SK-N-SH (cell line): ENCODE results near the gene GULP1. TPM values are rescaled to one million over a fixed set of nuclear protein-coding genes. Genes with fewer than 3 reads are reported as not detected.
A peak's percentile ranks its signal among the peaks of the same experiment; 100 is the strongest.

ENCODE experiments used
- CTCF ChIA-PET: fragments of 300-600, 350-600 bp; formaldehyde crosslinking; extraction: SDS; loops from one replicate; lab custom pipeline; 2021; lab: Yijun Ruan, JAX
- POLR2A ChIA-PET: fragments of 350-600 bp; sonication (Branson Sonifier 250); formaldehyde crosslinking; extraction: SDS; loops from one replicate; lab custom pipeline; 2020; ENCODE audit warnings: antibody characterized with exemption, inconsistent platforms; lab: Yijun Ruan, JAX
- DNase-seq: peaks from one replicate; pipeline ENCODE4 v3.0.0; 2012
- H2AFZ ChIP-seq: fragments of 200-600 bp; sonication (generic); 2 replicates; pipeline ENCODE4 v1.8.1; 2016; ENCODE audit warnings: antibody characterized with exemption, mild to moderate bottlenecking, low read depth
- H3F3A ChIP-seq: fragments of 200-600 bp; sonication (generic); replicated peaks from 2 replicates; pipeline ENCODE3; 2016; ENCODE audit warnings: antibody characterized with exemption, mild to moderate bottlenecking; ENCODE audit not compliant: insufficient read depth
- H3K27ac ChIP-seq, 2 experiments: fragments of 200-500 bp in 1 of 2; fragments of 200-600 bp in 1 of 2; sonication (Bioruptor generic) in 1 of 2; sonication (generic), shearing (Covaris generic) in 1 of 2; 2 replicates each; pipeline versions ENCODE4 v1.5.1 to v1.6.1; 2014 to 2016; ENCODE audit warnings: low read depth in 2 of 2, inconsistent platforms in 1 of 2, low read length in 1 of 2, mild to moderate bottlenecking in 1 of 2, mixed read lengths in 1 of 2
- H3K27me3 ChIP-seq: fragments of 200-600 bp; sonication (generic), shearing (Covaris generic); 2 replicates; pipeline ENCODE4 v1.6.1; 2016; ENCODE audit warnings: mixed run types; ENCODE audit not compliant: insufficient read depth
- H3K36me3 ChIP-seq, 2 experiments: fragments of 200-500 bp in 1 of 2; fragments of 200-600 bp in 1 of 2; sonication (Bioruptor generic) in 1 of 2; sonication (generic) in 1 of 2; replicated peaks in 1 of 2; 2 replicates each; pipeline versions ENCODE3 to v1.5.1; 2014 to 2016; ENCODE audit warnings: low read length in 1 of 2, mild to moderate bottlenecking in 1 of 2; ENCODE audit not compliant: insufficient read depth in 2 of 2, control insufficient read depth in 1 of 2
- H3K4me1 ChIP-seq, 2 experiments: fragments of 200-500 bp in 1 of 2; fragments of 200-600 bp in 1 of 2; sonication (Bioruptor generic) in 1 of 2; sonication (generic), shearing (Covaris generic) in 1 of 2; 2 replicates each; pipeline versions ENCODE4 v1.5.1 to v1.6.1; 2014 to 2016; ENCODE audit warnings: low read depth in 1 of 2, low read length in 1 of 2, mixed run types in 1 of 2; ENCODE audit not compliant: insufficient read depth in 2 of 2, control insufficient read depth in 1 of 2
- H3K4me2 ChIP-seq: fragments of 200-600 bp; sonication (generic), shearing (Covaris generic); 2 replicates; pipeline ENCODE4 v1.6.1; 2017; ENCODE audit warnings: mixed run types
- H3K4me3 ChIP-seq, 2 experiments: fragments of 200-500 bp in 1 of 2; fragments of 200-600 bp in 1 of 2; sonication (Bioruptor generic) in 1 of 2; sonication (generic), shearing (Covaris generic) in 1 of 2; 2 replicates each; pipeline versions ENCODE4 v1.5.1 to v1.8.1; 2014 to 2016; ENCODE audit warnings: low read depth in 2 of 2, inconsistent platforms in 1 of 2, low read length in 1 of 2, mild to moderate bottlenecking in 1 of 2, mixed read lengths in 1 of 2, moderate library complexity in 1 of 2
- H3K79me2 ChIP-seq: fragments of 200-600 bp; sonication (generic); 2 replicates; pipeline ENCODE4 v1.8.1; 2017; ENCODE audit warnings: mild to moderate bottlenecking; ENCODE audit not compliant: insufficient read depth
- H3K9ac ChIP-seq: fragments of 200-600 bp; sonication (generic); 2 replicates; pipeline ENCODE4 v1.6.1; 2017; ENCODE audit warnings: mixed run types
- H3K9me2 ChIP-seq: fragments of 200-600 bp; sonication (generic); 2 replicates; pipeline ENCODE4 v1.6.1; 2017; ENCODE audit warnings: mixed run types
- H3K9me3 ChIP-seq: fragments of 200-600 bp; sonication (generic); 2 replicates; pipeline ENCODE4 v1.6.1; 2017; ENCODE audit warnings: mixed run types, mild to moderate bottlenecking, moderate library complexity
- H4K20me1 ChIP-seq: fragments of 200-600 bp; sonication (generic); 2 replicates; pipeline ENCODE4 v1.6.1; 2017; ENCODE audit warnings: mild to moderate bottlenecking, mixed run types; ENCODE audit not compliant: insufficient read depth
- CHD2 ChIP-seq: fragments of 150-350 bp; IDR thresholded peaks from 2 replicates; pipeline ENCODE4 v1.6.1; 2018; ENCODE audit warnings: low read length; ENCODE audit not compliant: partially characterized antibody
- ELF1 ChIP-seq: IDR thresholded peaks from 2 replicates; pipeline ENCODE4 v1.4.0; 2012
- FOSL2 ChIP-seq: IDR thresholded peaks from 2 replicates; pipeline ENCODE4 v1.4.0; 2012; ENCODE audit warnings: low read depth, mild to moderate bottlenecking, moderate library complexity, borderline replicate concordance
- FOXM1 ChIP-seq: IDR thresholded peaks from 2 replicates; pipeline ENCODE4 v1.4.0; 2012; ENCODE audit warnings: low read depth, mild to moderate bottlenecking
- GABPA ChIP-seq: IDR thresholded peaks from 2 replicates; pipeline ENCODE4 v1.4.0; 2012; ENCODE audit warnings: low read depth, mild to moderate bottlenecking
- MEF2A ChIP-seq: IDR thresholded peaks from 2 replicates; pipeline ENCODE4 v1.4.0; 2012; ENCODE audit warnings: low read depth, borderline replicate concordance
- MXI1 ChIP-seq: IDR thresholded peaks from 2 replicates; pipeline ENCODE4 v1.6.1; 2012; ENCODE audit warnings: mild to moderate bottlenecking, low read depth, low read length, improper control_type of control experiment
- NFIC ChIP-seq: IDR thresholded peaks from 2 replicates; pipeline ENCODE4 v1.4.0; 2012; ENCODE audit warnings: borderline replicate concordance
- NRF1 ChIP-seq: IDR thresholded peaks from 2 replicates; pipeline ENCODE4 v1.6.1; 2012; ENCODE audit warnings: low read depth, mild to moderate bottlenecking, low read length
- POLR2AphosphoS5 ChIP-seq: IDR thresholded peaks from 2 replicates; pipeline ENCODE4 v1.6.1; 2012; ENCODE audit warnings: low read depth, low read length
- RAD21 ChIP-seq: IDR thresholded peaks from 2 replicates; pipeline ENCODE4 v1.6.1; 2012; ENCODE audit warnings: mild to moderate bottlenecking, low read length
- RFX5 ChIP-seq: IDR thresholded peaks from 2 replicates; pipeline ENCODE4 v1.6.1; 2012; ENCODE audit warnings: mild to moderate bottlenecking, improper control_type of control experiment, low read length
- SIN3A ChIP-seq: IDR thresholded peaks from 2 replicates; pipeline ENCODE4 v1.6.1; 2012; ENCODE audit warnings: low read depth, mild to moderate bottlenecking, low read length, moderate library complexity, borderline replicate concordance
- SMC3 ChIP-seq: IDR thresholded peaks from 2 replicates; pipeline ENCODE4 v1.6.1; 2012; ENCODE audit warnings: low read depth, low read length, improper control_type of control experiment
- WGBS: methylation state at CpG from one replicate; pipeline ENCODE4 v1.1.6; 2017; ENCODE audit warnings: low lambda C conversion rate; 5-methylcytosine and 5-hydroxymethylcytosine counted together
- polyA plus RNA-seq, 3 experiments: library from polyadenylated mRNA; depleted of rRNA; stranded (reverse); fragments of >200 nt; gene quantifications; 2 replicates each; pipeline ENCODE4 v1.2.3, GENCODE V29; 2012
- TF ChIP-seq, protein P1 (sequence below): IDR thresholded peaks from 2 replicates; pipeline ENCODE4 v1.4.0; 2012; ENCODE audit warnings: low read depth, borderline replicate concordance
- TF ChIP-seq, protein P2 (sequence below): fragments of 200-600 bp; sonication (generic); IDR thresholded peaks from 2 replicates; pipeline ENCODE4 v1.6.1; 2017; ENCODE audit warnings: antibody characterized with exemption, mild to moderate bottlenecking, moderate library complexity
- TF ChIP-seq, protein P3 (sequence below): fragments of 150-350 bp; IDR thresholded peaks from 2 replicates; pipeline ENCODE4 v1.6.1; 2016; ENCODE audit warnings: mild to moderate bottlenecking, low read depth, low read length
- TF ChIP-seq, protein P4 (sequence below): IDR thresholded peaks from 2 replicates; pipeline ENCODE4; 2012

GULP1 gene
- polyA plus RNA-seq, 1 of the 3 experiments (the other 2 are of a cell fraction): 33.8 TPM

GRCh38 chr2:188474316-188474715 is 182.6 kb downstream of the GULP1 start:
- peaks cover 45% of the 10 kb centered on the region for H3K79me2 ChIP-seq
- H3K9me3 ChIP-seq: 0 out of 2 replicates have a peak, but pooled peaks cover 6% of the 10 kb centered on the region
- 96% methylated on average over 2 of the region's 2 CpGs for WGBS
- H3K9ac ChIP-seq: no peak overlapping the region
- peak overlapping the region in 1 of 2 experiments; percentile 22; a peak in 1 of 4 replicates for H3K27ac ChIP-seq
- peaks cover 13% of the 10 kb centered on the region for H3F3A ChIP-seq
- TF ChIP-seq RFX5 (no peak), ELF1 (no peak), MXI1 (no peak), POLR2AphosphoS5 (no peak), MEF2A (no peak), FOXM1 (no peak), RAD21 (no peak), NFIC (no peak), SIN3A (no peak), GABPA (no peak), CHD2 (no peak), FOSL2 (no peak), SMC3 (no peak), NRF1 (no peak)
- TF ChIP-seq, protein P1, sequence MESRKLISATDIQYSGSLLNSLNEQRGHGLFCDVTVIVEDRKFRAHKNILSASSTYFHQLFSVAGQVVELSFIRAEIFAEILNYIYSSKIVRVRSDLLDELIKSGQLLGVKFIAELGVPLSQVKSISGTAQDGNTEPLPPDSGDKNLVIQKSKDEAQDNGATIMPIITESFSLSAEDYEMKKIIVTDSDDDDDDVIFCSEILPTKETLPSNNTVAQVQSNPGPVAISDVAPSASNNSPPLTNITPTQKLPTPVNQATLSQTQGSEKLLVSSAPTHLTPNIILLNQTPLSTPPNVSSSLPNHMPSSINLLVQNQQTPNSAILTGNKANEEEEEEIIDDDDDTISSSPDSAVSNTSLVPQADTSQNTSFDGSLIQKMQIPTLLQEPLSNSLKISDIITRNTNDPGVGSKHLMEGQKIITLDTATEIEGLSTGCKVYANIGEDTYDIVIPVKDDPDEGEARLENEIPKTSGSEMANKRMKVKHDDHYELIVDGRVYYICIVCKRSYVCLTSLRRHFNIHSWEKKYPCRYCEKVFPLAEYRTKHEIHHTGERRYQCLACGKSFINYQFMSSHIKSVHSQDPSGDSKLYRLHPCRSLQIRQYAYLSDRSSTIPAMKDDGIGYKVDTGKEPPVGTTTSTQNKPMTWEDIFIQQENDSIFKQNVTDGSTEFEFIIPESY: no peak
- TF ChIP-seq, protein P2, sequence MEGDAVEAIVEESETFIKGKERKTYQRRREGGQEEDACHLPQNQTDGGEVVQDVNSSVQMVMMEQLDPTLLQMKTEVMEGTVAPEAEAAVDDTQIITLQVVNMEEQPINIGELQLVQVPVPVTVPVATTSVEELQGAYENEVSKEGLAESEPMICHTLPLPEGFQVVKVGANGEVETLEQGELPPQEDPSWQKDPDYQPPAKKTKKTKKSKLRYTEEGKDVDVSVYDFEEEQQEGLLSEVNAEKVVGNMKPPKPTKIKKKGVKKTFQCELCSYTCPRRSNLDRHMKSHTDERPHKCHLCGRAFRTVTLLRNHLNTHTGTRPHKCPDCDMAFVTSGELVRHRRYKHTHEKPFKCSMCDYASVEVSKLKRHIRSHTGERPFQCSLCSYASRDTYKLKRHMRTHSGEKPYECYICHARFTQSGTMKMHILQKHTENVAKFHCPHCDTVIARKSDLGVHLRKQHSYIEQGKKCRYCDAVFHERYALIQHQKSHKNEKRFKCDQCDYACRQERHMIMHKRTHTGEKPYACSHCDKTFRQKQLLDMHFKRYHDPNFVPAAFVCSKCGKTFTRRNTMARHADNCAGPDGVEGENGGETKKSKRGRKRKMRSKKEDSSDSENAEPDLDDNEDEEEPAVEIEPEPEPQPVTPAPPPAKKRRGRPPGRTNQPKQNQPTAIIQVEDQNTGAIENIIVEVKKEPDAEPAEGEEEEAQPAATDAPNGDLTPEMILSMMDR: no peak
- TF ChIP-seq, protein P3, sequence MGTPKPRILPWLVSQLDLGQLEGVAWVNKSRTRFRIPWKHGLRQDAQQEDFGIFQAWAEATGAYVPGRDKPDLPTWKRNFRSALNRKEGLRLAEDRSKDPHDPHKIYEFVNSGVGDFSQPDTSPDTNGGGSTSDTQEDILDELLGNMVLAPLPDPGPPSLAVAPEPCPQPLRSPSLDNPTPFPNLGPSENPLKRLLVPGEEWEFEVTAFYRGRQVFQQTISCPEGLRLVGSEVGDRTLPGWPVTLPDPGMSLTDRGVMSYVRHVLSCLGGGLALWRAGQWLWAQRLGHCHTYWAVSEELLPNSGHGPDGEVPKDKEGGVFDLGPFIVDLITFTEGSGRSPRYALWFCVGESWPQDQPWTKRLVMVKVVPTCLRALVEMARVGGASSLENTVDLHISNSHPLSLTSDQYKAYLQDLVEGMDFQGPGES: no peak
- TF ChIP-seq, protein P4, sequence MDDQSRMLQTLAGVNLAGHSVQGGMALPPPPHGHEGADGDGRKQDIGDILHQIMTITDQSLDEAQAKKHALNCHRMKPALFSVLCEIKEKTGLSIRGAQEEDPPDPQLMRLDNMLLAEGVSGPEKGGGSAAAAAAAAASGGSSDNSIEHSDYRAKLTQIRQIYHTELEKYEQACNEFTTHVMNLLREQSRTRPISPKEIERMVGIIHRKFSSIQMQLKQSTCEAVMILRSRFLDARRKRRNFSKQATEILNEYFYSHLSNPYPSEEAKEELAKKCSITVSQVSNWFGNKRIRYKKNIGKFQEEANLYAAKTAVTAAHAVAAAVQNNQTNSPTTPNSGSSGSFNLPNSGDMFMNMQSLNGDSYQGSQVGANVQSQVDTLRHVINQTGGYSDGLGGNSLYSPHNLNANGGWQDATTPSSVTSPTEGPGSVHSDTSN: no peak
- TF ChIP-seq, all 33 proteins: peak for 0
- Histone ChIP-seq H3K4me1 (peaks cover 0 to 11% of the 10 kb centered on the region in 2 experiments; a peak in 2 of 4 replicates), H3K36me3 (peaks cover 4 to 10% of the 10 kb centered on the region in 2 experiments), H3K27me3 (no peaks in the 10 kb centered on the region), H3K4me3 (no peak overlapping the region), H2AFZ (no peak overlapping the region), H3K9me2 (no peaks in the 10 kb centered on the region), H3K4me2 (no peak overlapping the region), H4K20me1 (no peaks in the 10 kb centered on the region)
- POLR2A ChIA-PET: no interaction called here
- CTCF ChIA-PET: interaction anchor here (1.1 kb wide), 1 partner anchor 10 kb away, joined by 4 read pairs; no protein-coding TSS in a partner anchor
- no peak for DNase-seq
